GM18909 (cell line): Measurements from ENCODE around the gene INPP5A.

Experiments
- ATAC-seq: cut with Tn5 transposase; IDR thresholded peaks from one replicate; pipeline ENCODE4 v1.9.1; 2021; ENCODE audit warnings: mild to moderate bottlenecking; ENCODE audit not compliant: unreplicated experiment, poor library complexity

The INPP5A gene

GRCh38 chr10:132681858-132682755 is 144.5 kb downstream of the INPP5A start:
- no peak for ATAC-seq

DNA sequence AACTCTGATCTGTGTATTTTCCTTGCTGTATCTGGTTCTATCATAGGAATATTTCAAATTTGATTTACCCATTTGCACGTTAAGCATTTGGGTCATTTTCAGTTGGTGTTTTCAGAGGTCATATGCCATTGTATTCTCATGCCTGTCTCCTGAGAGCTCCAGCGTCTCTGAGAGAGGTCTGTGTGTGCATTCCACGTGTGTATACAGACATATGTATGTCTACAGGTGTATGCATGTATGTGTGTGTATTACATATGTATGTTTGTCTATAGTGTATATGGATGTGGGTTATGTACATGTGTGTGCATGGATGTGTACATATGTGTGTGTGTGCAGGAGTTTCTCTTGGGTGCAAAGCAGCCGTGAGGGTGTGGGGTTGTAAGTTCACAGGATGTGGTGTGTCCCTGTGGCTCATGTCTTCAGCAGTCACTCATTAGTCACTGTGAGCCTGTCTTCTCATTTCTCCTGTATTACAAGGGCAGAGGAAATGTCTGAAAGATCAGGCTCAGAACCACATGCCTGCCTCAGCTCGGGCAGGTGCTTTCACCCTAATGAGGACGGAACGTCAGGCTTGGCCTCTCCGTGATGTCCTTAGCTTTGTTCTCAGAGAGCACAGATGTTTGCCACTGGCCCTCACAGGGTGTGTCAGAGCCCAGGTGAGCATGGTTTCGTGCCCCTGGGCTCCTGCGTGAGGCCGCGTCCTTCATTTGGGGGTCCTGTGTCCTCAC is 146.7 kb downstream of the INPP5A start:
- peak; percentile 77 for ATAC-seq

- no peak for ATAC-seq
Measured at GRCh38 chr10:132685101-132685891, 147.7 kb downstream of the INPP5A start.

DNA sequence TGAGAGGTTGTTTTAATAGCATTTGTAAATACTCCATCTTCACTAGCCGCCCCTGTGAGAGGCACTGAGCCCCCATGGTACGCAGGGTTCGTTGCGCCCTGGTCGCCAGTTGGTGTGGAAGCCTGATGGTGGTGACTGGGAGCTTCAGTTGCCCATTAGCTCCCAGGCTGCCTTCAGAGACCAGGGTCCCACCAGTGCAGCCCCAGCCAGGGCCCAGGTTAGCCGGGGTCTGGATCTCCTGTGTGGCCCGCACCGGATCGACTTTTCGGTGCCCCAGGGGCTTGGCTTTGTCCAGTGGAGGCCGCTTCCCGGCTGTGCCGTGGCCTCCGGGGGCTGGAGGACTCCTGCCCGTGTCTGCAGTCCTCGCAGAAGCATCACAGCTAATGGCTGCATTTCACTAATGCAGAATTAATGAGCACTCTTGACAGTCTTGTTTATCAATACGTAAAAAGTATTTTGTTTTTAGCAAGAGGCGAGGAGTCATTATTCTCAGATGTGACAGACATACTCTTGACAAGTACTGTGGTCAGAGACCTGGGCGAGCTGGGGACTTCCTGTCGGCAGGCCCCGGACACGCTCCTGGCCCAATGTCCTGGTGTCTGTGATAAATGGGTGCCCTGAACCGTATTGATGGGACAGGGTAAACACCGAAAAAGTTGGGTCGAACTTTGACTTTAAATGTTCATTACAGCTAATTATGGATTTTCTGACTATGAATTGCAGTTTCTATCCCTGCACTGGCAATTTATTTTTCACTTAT is 148.5 kb downstream of the INPP5A start:
- no peak for ATAC-seq

DNA sequence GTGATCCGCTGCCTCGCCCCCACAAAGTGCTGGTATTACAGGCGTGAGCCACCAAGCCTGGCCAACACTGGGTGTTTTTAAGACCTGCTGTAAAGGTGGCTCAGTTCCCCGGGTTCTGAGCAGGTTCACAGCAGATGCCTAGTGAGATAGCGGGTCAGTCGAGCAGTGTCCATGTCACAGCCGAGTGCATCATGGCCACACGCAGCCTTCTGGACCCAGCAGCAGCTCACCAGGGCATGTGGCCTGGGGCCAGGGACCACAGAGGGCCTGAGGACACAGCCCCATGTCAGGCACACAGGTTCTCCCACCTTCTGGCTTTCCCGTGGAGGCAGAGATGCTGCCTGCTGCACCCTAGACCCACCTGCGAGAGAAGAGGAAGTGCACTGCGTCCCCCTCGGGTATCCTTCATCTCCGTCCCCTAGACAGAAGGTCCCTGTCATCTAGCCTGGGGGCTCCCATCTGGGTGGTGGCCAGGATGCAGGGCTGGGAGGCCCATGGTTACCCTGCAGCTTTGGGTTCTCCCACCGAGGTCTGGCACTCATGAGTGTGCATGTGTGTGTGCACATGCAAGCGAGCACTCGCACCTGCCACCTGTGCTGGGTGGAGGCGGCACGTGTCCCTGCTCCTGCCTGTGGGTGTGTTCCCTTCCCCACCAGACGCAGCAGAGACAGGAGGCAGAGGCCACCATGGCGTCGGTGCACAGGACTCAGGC is 149.8 kb downstream of the INPP5A start:
- no peak for ATAC-seq

GRCh38 chr10:132687893-132688579 is 150.4 kb downstream of the INPP5A start:
- ATAC-seq = no peak

DNA sequence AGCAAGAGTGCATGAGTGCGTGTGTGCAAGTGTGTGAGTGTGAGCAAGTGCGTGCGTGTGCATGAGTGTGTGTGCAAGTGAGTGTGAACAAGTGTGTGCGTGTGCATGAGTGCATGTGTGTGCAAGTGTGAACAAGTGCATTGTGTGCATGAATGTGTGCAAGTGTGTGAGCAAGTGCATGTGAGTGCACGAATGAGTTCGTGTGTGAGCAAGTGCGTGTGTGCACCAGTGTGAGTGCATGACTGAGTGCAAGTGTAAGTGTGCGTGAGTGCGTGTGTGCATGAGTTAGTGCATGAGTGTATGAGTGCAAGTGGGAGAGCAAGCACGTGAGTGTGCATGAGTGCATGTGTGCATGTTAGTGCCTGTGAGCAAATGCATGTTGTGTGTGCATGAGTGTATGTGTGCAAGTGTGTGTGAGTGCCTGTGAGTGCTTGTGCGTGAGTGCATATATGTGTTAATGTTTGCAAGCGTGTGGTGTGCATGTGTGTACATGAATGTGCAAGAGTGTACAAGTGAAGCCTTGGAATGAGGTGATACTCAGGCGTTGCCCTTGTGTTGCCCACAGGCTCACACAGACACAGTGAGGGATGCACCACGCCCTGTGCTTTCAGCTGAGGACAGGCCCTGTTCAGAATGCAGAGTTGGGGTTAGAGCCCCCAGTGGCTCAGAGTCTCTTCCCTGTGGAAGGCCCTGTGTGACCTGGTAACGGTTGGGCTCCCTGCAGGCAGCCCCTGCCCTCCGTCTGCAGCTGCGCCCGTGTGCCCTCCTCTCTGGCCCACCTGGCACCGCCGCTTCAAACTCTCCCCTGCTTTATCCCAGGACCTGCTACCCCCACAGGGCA is 151.2 kb downstream of the INPP5A start:
- ATAC-seq = no peak

DNA sequence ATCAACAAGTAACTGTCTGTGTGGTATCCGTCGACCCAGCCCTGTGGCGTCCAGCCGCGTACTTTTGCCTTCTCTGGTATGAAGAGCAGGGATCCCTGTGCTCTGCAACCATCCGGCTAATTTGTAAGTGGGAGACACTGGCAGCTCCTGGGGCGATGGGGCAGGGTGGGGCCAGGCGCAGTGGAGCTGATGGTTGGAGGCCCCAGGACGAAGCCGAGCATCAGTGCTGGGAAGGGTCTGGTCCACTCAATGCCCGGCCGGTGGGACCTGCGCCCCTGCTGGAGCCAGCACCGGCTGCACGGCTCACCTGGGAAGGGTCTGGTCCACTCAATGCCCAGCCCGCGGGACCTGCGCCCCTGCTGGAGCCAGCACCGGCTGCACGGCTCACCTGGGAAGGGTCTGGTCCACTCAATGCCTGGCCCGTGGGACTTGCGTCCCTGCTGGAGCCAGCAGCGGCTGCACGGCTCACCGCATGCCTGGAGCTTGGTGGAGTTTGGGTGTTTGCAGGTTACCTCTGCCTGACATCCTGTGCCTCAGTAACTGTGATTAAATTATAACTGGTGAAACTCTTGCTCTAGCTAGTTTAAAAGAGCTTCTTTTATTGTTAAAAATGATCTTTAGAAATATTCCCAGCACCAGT is 152.3 kb downstream of the INPP5A start:
- ATAC-seq = no peak

GRCh38 chr10:132690401-132690800 is 152.8 kb downstream of the INPP5A start:
- no peak for ATAC-seq

GRCh38 chr10:132690821-132691610 is 153.4 kb downstream of the INPP5A start:
- ATAC-seq = no peak

DNA sequence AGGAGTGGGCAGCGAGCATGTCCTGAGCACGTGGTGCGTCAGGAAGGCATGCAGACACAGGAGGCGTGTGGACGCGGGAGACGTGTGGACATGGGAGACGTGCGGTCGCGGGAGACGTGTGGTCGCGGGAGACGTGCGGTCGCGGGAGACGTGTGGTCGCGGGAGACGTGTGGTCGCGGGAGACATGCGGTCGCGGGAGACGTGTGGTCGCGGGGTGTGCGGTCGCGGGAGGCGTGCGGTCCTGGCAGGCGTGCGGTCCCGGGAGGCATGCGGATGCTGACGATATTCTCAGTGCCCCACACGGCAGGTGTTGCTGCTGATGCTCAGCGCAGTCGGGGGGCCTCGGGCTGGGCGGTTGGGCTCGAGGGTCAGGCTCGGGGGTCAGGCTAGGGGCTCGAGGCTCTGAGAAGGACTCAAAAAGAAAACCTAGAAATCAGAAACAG is 154.1 kb downstream of the INPP5A start:
- ATAC-seq = no peak

- ATAC-seq = no peak
Measured at GRCh38 chr10:132692311-132692710, 154.7 kb downstream of the INPP5A start.

- ATAC-seq = no peak
Measured at GRCh38 chr10:132693676-132694075, 156.1 kb downstream of the INPP5A start.

- ATAC-seq = no peak
Measured at GRCh38 chr10:132696204-132696603, 158.6 kb downstream of the INPP5A start.

GRCh38 chr10:132696728-132697577 is 159.4 kb downstream of the INPP5A start:
- ATAC-seq = no peak
